DND-41 (cell line): ENCODE results near the gene OR5D14.

Experiments
- ATAC-seq: fragments of 200-7000 bp; cut with Tn5 transposase; 3 replicates; pipeline ENCODE4 v1.9.1; 2021; ENCODE audit warnings: low read depth; ENCODE audit not compliant: insufficient read depth
- DNase-seq: peaks from one replicate; pipeline ENCODE4 v3.0.0-alpha.2; 2020
- H2AFZ ChIP-seq: 2 replicates; pipeline ENCODE4 v1.6.0; 2012; ENCODE audit warnings: low read depth, low read length
- H3K27ac ChIP-seq: 2 replicates; pipeline ENCODE4 v1.5.1; 2012; ENCODE audit warnings: low read length, inconsistent platforms
- H3K27me3 ChIP-seq: fragments of 200-600 bp; sonication (generic); 2 replicates; pipeline ENCODE4 v1.6.0; 2012; ENCODE audit warnings: low read length, mild to moderate bottlenecking, inconsistent platforms; ENCODE audit not compliant: insufficient read depth, poor library complexity
- H3K36me3 ChIP-seq: 2 replicates; pipeline ENCODE4 v1.5.1; 2012; ENCODE audit warnings: low read length, inconsistent platforms; ENCODE audit not compliant: insufficient read depth
- H3K4me1 ChIP-seq: 2 replicates; pipeline ENCODE4 v1.5.1; 2012; ENCODE audit warnings: mild to moderate bottlenecking, low read length; ENCODE audit not compliant: insufficient read depth
- H3K4me2 ChIP-seq: 2 replicates; pipeline ENCODE4 v1.6.0; 2012; ENCODE audit warnings: mild to moderate bottlenecking, moderate library complexity, low read length, inconsistent platforms; ENCODE audit not compliant: insufficient read depth
- H3K4me3 ChIP-seq, 2 experiments: fragments of 200-600 bp in 1 of 2; shearing (Covaris generic) in 1 of 2; 2 replicates each; pipeline ENCODE4 v1.5.1; 2012 to 2016; ENCODE audit warnings: inconsistent platforms in 2 of 2, low read length in 2 of 2, mild to moderate bottlenecking in 2 of 2, low read depth in 1 of 2, moderate library complexity in 1 of 2
- H3K79me2 ChIP-seq: 2 replicates; pipeline ENCODE4 v1.6.0; 2012; ENCODE audit warnings: low read length, inconsistent platforms; ENCODE audit not compliant: insufficient read depth
- H3K9ac ChIP-seq: 2 replicates; pipeline ENCODE4 v1.6.0; 2012; ENCODE audit warnings: low read depth, mild to moderate bottlenecking, inconsistent platforms, low read length, moderate library complexity
- H3K9me3 ChIP-seq: 2 replicates; pipeline ENCODE4 v1.5.1; 2012; ENCODE audit warnings: low read length, moderate library complexity, mild to moderate bottlenecking, inconsistent platforms; ENCODE audit not compliant: insufficient read depth, severe bottlenecking
- H4K20me1 ChIP-seq: 2 replicates; pipeline ENCODE4 v1.6.0; 2012; ENCODE audit warnings: low read length; ENCODE audit not compliant: insufficient read depth
- CTCF ChIP-seq: IDR thresholded peaks from 2 replicates; pipeline ENCODE4 v1.5.1; 2012; ENCODE audit warnings: borderline replicate concordance, low read length, moderate library complexity, mild to moderate bottlenecking; ENCODE audit not compliant: poor library complexity, severe bottlenecking; ENCODE audit errors: extremely low read depth
- EZH2 ChIP-seq: IDR thresholded peaks from 3 replicates; pipeline ENCODE4 v1.6.1; 2012; ENCODE audit warnings: borderline replicate concordance, low read depth, mild to moderate bottlenecking, moderate library complexity, low read length, inconsistent platforms; ENCODE audit not compliant: severe bottlenecking

OR5D14 gene

GRCh38 chr11:55838452-55838851 lies 43.1 kb downstream of the OR5D14 start, which contains the start of gene OR5D16:
OR5D16 (plus strand) TSS chr11:55838752; CDS start chr11:55838752, 0 bp downstream.
- Histone ChIP-seq H3K9ac (no peak within 1 kb of the TSS), H3K9me3 (peaks cover 4% of the 10 kb centered on the region), H4K20me1 (no peaks in the 10 kb centered on the region), H3K27ac (no peak within 1 kb of the TSS), H3K4me1 (no peaks in the 10 kb centered on the region), H2AFZ (no peak within 1 kb of the TSS), H3K36me3 (no peaks in the 10 kb centered on the region), H3K27me3 (no peaks in the 10 kb centered on the region), H3K4me3 (no peak within 1 kb of the TSS), H3K4me2 (no peak within 1 kb of the TSS), H3K79me2 (no peaks in the 10 kb centered on the region)
- no peak for TF ChIP-seq EZH2
- TF ChIP-seq CTCF: no peak
- ATAC-seq (no peak), DNase-seq (no peak)
